K562 (cell line): Measurements from ENCODE around the gene PFN3. TPM values are rescaled to one million over a fixed set of nuclear protein-coding genes. Genes with fewer than 3 reads are reported as not detected.

Source experiments
- AFF1 ChIP-seq, 2 experiments: fragments of 450-650 bp; IDR thresholded peaks; 2 replicates each; pipeline ENCODE4 v1.6.1; 2018; ENCODE audit warnings: mild to moderate bottlenecking in 2 of 2, low read depth in 1 of 2; ENCODE audit not compliant: partially characterized antibody in 2 of 2
- BRD9 ChIP-seq: fragments of 450-650 bp; IDR thresholded peaks from 2 replicates; pipeline ENCODE4 v1.6.1; 2018; ENCODE audit warnings: low read depth; ENCODE audit not compliant: partially characterized antibody
- CHD1 ChIP-seq: fragments of 200-600 bp; sonication (generic); IDR thresholded peaks from one replicate; pipeline ENCODE4 v1.6.1; 2012; ENCODE audit warnings: mild to moderate bottlenecking, moderate library complexity, low read length, inconsistent platforms
- ELF4 ChIP-seq: fragments of 450-650 bp; formaldehyde crosslinking; IDR thresholded peaks from 2 replicates; pipeline ENCODE4 v1.4.0; 2022; ENCODE audit warnings: missing genetic modification characterization
- FOXP4 ChIP-seq: sonication (generic); formaldehyde crosslinking; IDR thresholded peaks from 2 replicates; pipeline ENCODE4 v1.8.0; 2022; ENCODE audit warnings: mild to moderate bottlenecking, missing genetic modification reagents, borderline replicate concordance
- NR1H2 ChIP-seq: sonication (generic); formaldehyde crosslinking; IDR thresholded peaks from 2 replicates; pipeline ENCODE4 v1.4.0; 2020; ENCODE audit warnings: mild to moderate bottlenecking, missing genetic modification reagents
- PHB ChIP-seq: fragments of 250-450 bp; sonication (Bioruptor Pico); IDR thresholded peaks from 2 replicates; pipeline ENCODE4 v1.5.0; 2021
- PHF20 ChIP-seq: fragments of 450-650 bp; IDR thresholded peaks from 2 replicates; pipeline ENCODE4 v1.6.1; 2018; ENCODE audit not compliant: partially characterized antibody
- PHF21A ChIP-seq: fragments of 450-650 bp; IDR thresholded peaks from 2 replicates; pipeline ENCODE4 v1.6.1; 2017; ENCODE audit warnings: low read depth, borderline replicate concordance
- PREB ChIP-seq: sonication (generic); formaldehyde crosslinking; IDR thresholded peaks from 2 replicates; pipeline ENCODE4 v1.8.1; 2023; ENCODE audit warnings: mild to moderate bottlenecking, missing genetic modification reagents
- RHOXF2B ChIP-seq: fragments of 250-450 bp; sonication (Bioruptor Pico); conservative IDR thresholded peaks from 2 replicates; pipeline ENCODE4 v1.5.1; 2021
- SAP30 ChIP-seq: fragments of 200-600 bp; sonication (generic); IDR thresholded peaks from 2 replicates; pipeline ENCODE4 v1.6.1; 2012; ENCODE audit warnings: borderline replicate concordance, low read depth, mild to moderate bottlenecking, moderate library complexity, low read length, control low read depth, inconsistent platforms; ENCODE audit not compliant: insufficient read depth, poor library complexity, severe bottlenecking
- SP2 ChIP-seq: IDR thresholded peaks from 2 replicates; pipeline ENCODE4 v1.6.1; 2011; ENCODE audit warnings: mild to moderate bottlenecking, low read depth, low read length, moderate library complexity; ENCODE audit not compliant: poor library complexity, severe bottlenecking; ENCODE audit errors: extremely low read depth
- TAF9B ChIP-seq: fragments of 450-650 bp; IDR thresholded peaks from 2 replicates; pipeline ENCODE4 v1.6.1; 2018; ENCODE audit warnings: mild to moderate bottlenecking; ENCODE audit not compliant: partially characterized antibody
- WHSC1 ChIP-seq: IDR thresholded peaks from one replicate; pipeline ENCODE4 v1.6.1; 2012; ENCODE audit warnings: low read length, control low read depth, inconsistent platforms
- ZBTB34 ChIP-seq: fragments of 250-450 bp; sonication (Bioruptor Pico); IDR thresholded peaks from 2 replicates; pipeline ENCODE4 v1.8.0; 2021; ENCODE audit warnings: mild to moderate bottlenecking, moderate library complexity
- ZBTB5 ChIP-seq: fragments of 450-650 bp; IDR thresholded peaks from 2 replicates; pipeline ENCODE4 v1.6.1; 2017; ENCODE audit warnings: antibody characterized with exemption
- ZNF354B ChIP-seq: fragments of 250-450 bp; sonication (Bioruptor Pico); IDR thresholded peaks from 2 replicates; pipeline ENCODE4 v1.4.0; 2020
- polyA plus RNA-seq, 8 experiments: library from polyadenylated mRNA; depleted of rRNA in 4 of 8; stranded (reverse) in 5 of 8; unstranded in 3 of 8; fragments of >200 nt; fragmentation: Nextera tagmentation in 2 of 8; fragmentation: Illumina TruSeq in 1 of 8; extraction: Ambion mirVana in 2 of 8; extraction: Trizol in 1 of 8; gene quantifications; 2 replicates each; pipeline versions ENCODE4 v1.2.1 to v1.2.3, GENCODE V29; 2011 to 2014; ENCODE audit warnings: inconsistent platforms in 1 of 8, missing spikeins in 1 of 8
- total RNA-seq, 7 experiments: library from RNA; depleted of rRNA in 6 of 7; stranded (reverse); fragments of >200 nt in 6 of 7; fragmentation: Illumina TruSeq in 2 of 7; extraction: Trizol in 2 of 7; gene quantifications; 2 replicates each; pipeline versions ENCODE4 v1.2.1 to v1.2.3, GENCODE V29; 2011 to 2021; ENCODE audit warnings: low replicate concordance in 1 of 7

PFN3 gene
- total and polyA plus RNA-seq, 9 of the 15 experiments (the other 6 are each of a cell fraction or from before 2014, with no cell fraction given) = not detected

- TF ChIP-seq PHF21A (no peak), PHB (CRISPR knock-in tag) (no peak), AFF1 (IDR thresholded peaks at IDR 0.05; ENCODE audit: low read depth in 1 of 2, partially characterized antibody in 2 of 2) (no peak), WHSC1 (no peak), SP2 (no peak), PREB (CRISPR knock-in tag) (no peak), BRD9 (peak; percentile 15), TAF9B (no peak), ZBTB5 (no peak), NR1H2 (no peak), CHD1 (peak; percentile 4), PHF20 (peak; percentile 31), ZBTB34 (CRISPR knock-in tag) (no peak), ZNF354B (no peak), SAP30 (peak; percentile 24), RHOXF2B (CRISPR knock-in tag) (no peak), FOXP4 (CRISPR knock-in tag) (no peak), ELF4 (CRISPR knock-in tag) (no peak)
These were observed 26.9 kb upstream of the PFN3 start (continued) for GRCh38 chr5:177427211-177427822.
